Endothelial cell of umbilical vein (primary cell): ENCODE data around the gene PGD.

Experiments
- EZH2 ChIP-seq: IDR thresholded peaks from 2 replicates; pipeline ENCODE4 v1.6.1; 2012; ENCODE audit warnings: borderline replicate concordance, low read depth, mild to moderate bottlenecking, moderate library complexity, low read length, inconsistent platforms; ENCODE audit not compliant: severe bottlenecking
- JUN ChIP-seq: IDR thresholded peaks from 2 replicates; pipeline ENCODE4 v1.6.1; 2011; ENCODE audit warnings: borderline replicate concordance, low read depth; ENCODE audit not compliant: insufficient read length, insufficient read depth
- MAX ChIP-seq: IDR thresholded peaks from 2 replicates; pipeline ENCODE4 v1.6.1; 2011; ENCODE audit not compliant: insufficient read depth, insufficient read length
- MYC ChIP-seq: IDR thresholded peaks from one replicate; pipeline ENCODE4 v1.6.1; 2011; ENCODE audit warnings: mild to moderate bottlenecking, low read depth, low read length
- POLR2A ChIP-seq: IDR thresholded peaks from 2 replicates; pipeline ENCODE4 v1.6.1; 2012; ENCODE audit warnings: low read depth, mild to moderate bottlenecking, control low read depth, low read length
- POLR2AphosphoS5 ChIP-seq: IDR thresholded peaks from 2 replicates; pipeline ENCODE4 v1.6.1; 2012; ENCODE audit warnings: low read depth, mild to moderate bottlenecking, control low read depth, low read length, moderate library complexity; ENCODE audit not compliant: insufficient read depth
- TF ChIP-seq, protein P1 (sequence below), 2 donors: IDR thresholded peaks; 1 replicate in 1 of 2; 2 replicates in 1 of 2; pipeline ENCODE4 v1.5.1; 2011; ENCODE audit warnings: low read length in 2 of 2, mild to moderate bottlenecking in 2 of 2, moderate library complexity in 2 of 2, control low read depth in 1 of 2, inconsistent platforms in 1 of 2, low read depth in 1 of 2; ENCODE audit not compliant: insufficient read depth in 1 of 2; ENCODE audit errors: extremely low read depth in 1 of 2

GRCh38 chr1:10421637-10422036 is 22.8 kb downstream of the PGD start:
- TF ChIP-seq POLR2A (no peak), EZH2 (no peak), POLR2AphosphoS5 (no peak), MYC (no peak), JUN (no peak), MAX (no peak)
- TF ChIP-seq, protein P1, sequence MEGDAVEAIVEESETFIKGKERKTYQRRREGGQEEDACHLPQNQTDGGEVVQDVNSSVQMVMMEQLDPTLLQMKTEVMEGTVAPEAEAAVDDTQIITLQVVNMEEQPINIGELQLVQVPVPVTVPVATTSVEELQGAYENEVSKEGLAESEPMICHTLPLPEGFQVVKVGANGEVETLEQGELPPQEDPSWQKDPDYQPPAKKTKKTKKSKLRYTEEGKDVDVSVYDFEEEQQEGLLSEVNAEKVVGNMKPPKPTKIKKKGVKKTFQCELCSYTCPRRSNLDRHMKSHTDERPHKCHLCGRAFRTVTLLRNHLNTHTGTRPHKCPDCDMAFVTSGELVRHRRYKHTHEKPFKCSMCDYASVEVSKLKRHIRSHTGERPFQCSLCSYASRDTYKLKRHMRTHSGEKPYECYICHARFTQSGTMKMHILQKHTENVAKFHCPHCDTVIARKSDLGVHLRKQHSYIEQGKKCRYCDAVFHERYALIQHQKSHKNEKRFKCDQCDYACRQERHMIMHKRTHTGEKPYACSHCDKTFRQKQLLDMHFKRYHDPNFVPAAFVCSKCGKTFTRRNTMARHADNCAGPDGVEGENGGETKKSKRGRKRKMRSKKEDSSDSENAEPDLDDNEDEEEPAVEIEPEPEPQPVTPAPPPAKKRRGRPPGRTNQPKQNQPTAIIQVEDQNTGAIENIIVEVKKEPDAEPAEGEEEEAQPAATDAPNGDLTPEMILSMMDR (IDR thresholded peaks at IDR 0.05; ENCODE audit: extremely low read depth in 1 of 2, insufficient read depth in 1 of 2, low read depth in 1 of 2, low read length in 2 of 2), result no peak
